ENCODE data around the gene ZNHIT6. TPM values are rescaled to one million over a fixed set of nuclear protein-coding genes. Genes with fewer than 3 reads are reported as not detected.

The ZNHIT6 gene
- total RNA-seq, 1 donor from 2014 or later, result 12.0 TPM

DNA sequence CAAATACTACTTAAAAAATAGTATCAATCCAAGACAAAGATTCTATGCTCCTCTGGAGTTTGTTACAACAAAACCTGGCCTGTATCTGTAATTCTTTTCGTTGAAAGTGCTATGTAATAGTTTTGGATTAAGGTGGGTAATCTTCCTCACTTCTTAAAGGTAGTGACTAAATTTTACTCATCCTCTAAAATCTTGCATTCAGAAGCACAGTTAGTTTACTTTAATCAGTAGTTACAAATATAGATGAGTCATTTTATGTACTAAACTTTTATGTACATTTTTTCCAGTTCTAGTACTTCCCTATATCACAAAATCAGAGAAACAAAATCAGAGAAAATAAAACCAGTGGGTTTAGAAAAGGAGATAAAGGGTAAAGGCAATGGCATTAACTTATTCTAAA is 51.3 kb downstream of the ZNHIT6 start:
- H3K9me3 ChIP-seq, result no peaks in the 10 kb centered on the region
- no peak for TF ChIP-seq CTCF (IDR thresholded peaks at IDR 0.05)
- TF ChIP-seq POLR2AphosphoS5 (IDR thresholded peaks at IDR 0.05; ENCODE audit: insufficient read depth in 1 of 2, low read depth in 1 of 2), result no peak
- no peak for TF ChIP-seq POLR2A (IDR thresholded peaks at IDR 0.05)
- H3K4me1 ChIP-seq, result no peaks in the 10 kb centered on the region
- no peaks in the 10 kb centered on the region for H3K27me3 ChIP-seq
- intact Hi-C loops (cut with DNase I), result no loop called here
- no peak overlapping the region for H3K4me3 ChIP-seq
- H3K27ac ChIP-seq, result no peak overlapping the region
- DNase-seq (ENCODE audit: extremely low spot score in 2 of 2), result no peak
- peaks cover 0 to 10% of the 10 kb centered on the region in 2 donors for H3K36me3 ChIP-seq

- H3K27ac ChIP-seq, result no peak overlapping the region
- DNase-seq (ENCODE audit: extremely low spot score in 2 of 2), result no peak
- intact Hi-C loops (cut with DNase I), result no loop called here
- no peaks in the 10 kb centered on the region for H3K9me3 ChIP-seq
- H3K36me3 ChIP-seq, result peaks cover 0 to 10% of the 10 kb centered on the region in 2 donors
- no peaks in the 10 kb centered on the region for H3K27me3 ChIP-seq
- no peak overlapping the region for H3K4me3 ChIP-seq
- no peaks in the 10 kb centered on the region for H3K4me1 ChIP-seq
- TF ChIP-seq CTCF (IDR thresholded peaks at IDR 0.05), result no peak
- TF ChIP-seq POLR2AphosphoS5 (IDR thresholded peaks at IDR 0.05; ENCODE audit: insufficient read depth in 1 of 2, low read depth in 1 of 2), result no peak
- TF ChIP-seq POLR2A (IDR thresholded peaks at IDR 0.05), result no peak
These were observed 52.0 kb downstream of the ZNHIT6 start for GRCh38 chr1:85656256-85656655.

GRCh38 chr1:85655315-85655714 is 52.9 kb downstream of the ZNHIT6 start:
- Histone ChIP-seq H3K27ac (no peak overlapping the region), H3K36me3 (peaks cover 0 to 15% of the 10 kb centered on the region in 2 donors), H3K27me3 (no peaks in the 10 kb centered on the region), H3K4me3 (no peak overlapping the region), H3K9me3 (no peaks in the 10 kb centered on the region), H3K4me1 (no peaks in the 10 kb centered on the region)
- intact Hi-C loops (cut with DNase I), result no loop called here
- no peak for TF ChIP-seq CTCF (IDR thresholded peaks at IDR 0.05)
- no peak for TF ChIP-seq POLR2AphosphoS5 (IDR thresholded peaks at IDR 0.05; ENCODE audit: insufficient read depth in 1 of 2, low read depth in 1 of 2)
- TF ChIP-seq POLR2A (IDR thresholded peaks at IDR 0.05), result no peak
- DNase-seq (ENCODE audit: extremely low spot score in 2 of 2), result no peak

GRCh38 chr1:85654066-85654782 is 54.0 kb downstream of the ZNHIT6 start:
- no peaks in the 10 kb centered on the region for H3K27me3 ChIP-seq
- H3K27ac ChIP-seq, result no peak overlapping the region
- no peaks in the 10 kb centered on the region for H3K4me1 ChIP-seq
- intact Hi-C loops (cut with DNase I), result no loop called here
- TF ChIP-seq POLR2A (IDR thresholded peaks at IDR 0.05) (no peak), CTCF (IDR thresholded peaks at IDR 0.05) (no peak), POLR2AphosphoS5 (IDR thresholded peaks at IDR 0.05; ENCODE audit: insufficient read depth in 1 of 2, low read depth in 1 of 2) (no peak)
- H3K36me3 ChIP-seq, result peaks cover 0 to 18% of the 10 kb centered on the region in 2 donors
- H3K9me3 ChIP-seq, result no peaks in the 10 kb centered on the region
- H3K4me3 ChIP-seq, result no peak overlapping the region
- DNase-seq (ENCODE audit: extremely low spot score in 2 of 2), result no peak

GRCh38 chr1:85652327-85652726 is 55.9 kb downstream of the ZNHIT6 start:
- Histone ChIP-seq H3K4me3 (no peak overlapping the region), H3K9me3 (no peaks in the 10 kb centered on the region), H3K27ac (no peak overlapping the region), H3K27me3 (no peaks in the 10 kb centered on the region), H3K4me1 (no peaks in the 10 kb centered on the region), H3K36me3 (peaks cover 0 to 27% of the 10 kb centered on the region in 2 donors)
- no peak for TF ChIP-seq POLR2A (IDR thresholded peaks at IDR 0.05)
- TF ChIP-seq POLR2AphosphoS5 (IDR thresholded peaks at IDR 0.05; ENCODE audit: insufficient read depth in 1 of 2, low read depth in 1 of 2), result no peak
- no peak for TF ChIP-seq CTCF (IDR thresholded peaks at IDR 0.05)
- intact Hi-C loops (cut with DNase I), result no loop called here
- DNase-seq (ENCODE audit: extremely low spot score in 2 of 2), result no peak

All from vagina (tissue), 2 donors.